Measurements from ENCODE around the gene ARHGEF40.

The ARHGEF40 gene

GRCh38 chr14:21120686-21121085, 50.6 kb downstream of the ARHGEF40 start:
- Histone ChIP-seq H3K4me3 (ENCODE audit: low read length) (peak overlapping the region; percentile 48), H3K9me3 (ENCODE audit: control insufficient read depth, low read length) (peaks cover 7% of the 10 kb centered on the region), H3K9ac (ENCODE audit: low read length) (peak overlapping the region; percentile 14), H3K27me3 (replicated peaks; ENCODE audit: control insufficient read depth, insufficient read depth, low read length) (peaks cover 5% of the 10 kb centered on the region), H3K4me1 (ENCODE audit: control insufficient read depth, insufficient read depth, low read length) (peaks cover 9% of the 10 kb centered on the region), H3K36me3 (ENCODE audit: control insufficient read depth, insufficient read depth, low read length, severe bottlenecking) (no peaks in the 10 kb centered on the region)
- no peak for DNase-seq (ENCODE audit: low read depth)

GRCh38 chr14:21121122-21121521, 51.0 kb downstream of the ARHGEF40 start:
- Histone ChIP-seq H3K4me1 (ENCODE audit: control insufficient read depth, insufficient read depth, low read length) (peaks cover 9% of the 10 kb centered on the region), H3K9me3 (ENCODE audit: control insufficient read depth, low read length) (peaks cover 7% of the 10 kb centered on the region), H3K4me3 (ENCODE audit: low read length) (peak overlapping the region; percentile 48), H3K9ac (ENCODE audit: low read length) (peak overlapping the region; percentile 14), H3K27me3 (replicated peaks; ENCODE audit: control insufficient read depth, insufficient read depth, low read length) (peaks cover 9% of the 10 kb centered on the region), H3K36me3 (ENCODE audit: control insufficient read depth, insufficient read depth, low read length, severe bottlenecking) (no peaks in the 10 kb centered on the region)
- no peak for DNase-seq (ENCODE audit: low read depth)

GRCh38 chr14:21123429-21123828, 53.3 kb downstream of the ARHGEF40 start:
- Histone ChIP-seq H3K4me1 (ENCODE audit: control insufficient read depth, insufficient read depth, low read length) (peaks cover 9% of the 10 kb centered on the region), H3K9ac (ENCODE audit: low read length) (no peak overlapping the region), H3K36me3 (ENCODE audit: control insufficient read depth, insufficient read depth, low read length, severe bottlenecking) (no peaks in the 10 kb centered on the region), H3K9me3 (ENCODE audit: control insufficient read depth, low read length) (peaks cover 7% of the 10 kb centered on the region), H3K27me3 (replicated peaks; ENCODE audit: control insufficient read depth, insufficient read depth, low read length) (peaks cover 16% of the 10 kb centered on the region), H3K4me3 (ENCODE audit: low read length) (no peak overlapping the region)
- no peak for DNase-seq (ENCODE audit: low read depth)

GRCh38 chr14:21133901-21134300, 63.8 kb downstream of the ARHGEF40 start:
- Histone ChIP-seq H3K36me3 (ENCODE audit: control insufficient read depth, insufficient read depth, low read length, severe bottlenecking) (no peaks in the 10 kb centered on the region), H3K9me3 (ENCODE audit: control insufficient read depth, low read length) (peaks cover 8% of the 10 kb centered on the region), H3K4me3 (ENCODE audit: low read length) (no peak overlapping the region), H3K9ac (ENCODE audit: low read length) (no peak overlapping the region), H3K4me1 (ENCODE audit: control insufficient read depth, insufficient read depth, low read length) (no peaks in the 10 kb centered on the region), H3K27me3 (replicated peaks; ENCODE audit: control insufficient read depth, insufficient read depth, low read length) (peaks cover 4% of the 10 kb centered on the region)
- no peak for DNase-seq (ENCODE audit: low read depth)

- peak; percentile 49 for DNase-seq (ENCODE audit: low read depth)
- Histone ChIP-seq H3K9me3 (ENCODE audit: control insufficient read depth, low read length) (peaks cover 5% of the 10 kb centered on the region), H3K9ac (ENCODE audit: low read length) (no peak overlapping the region), H3K4me3 (ENCODE audit: low read length) (no peak overlapping the region), H3K4me1 (ENCODE audit: control insufficient read depth, insufficient read depth, low read length) (no peaks in the 10 kb centered on the region), H3K36me3 (ENCODE audit: control insufficient read depth, insufficient read depth, low read length, severe bottlenecking) (no peaks in the 10 kb centered on the region), H3K27me3 (replicated peaks; ENCODE audit: control insufficient read depth, insufficient read depth, low read length) (peaks cover 4% of the 10 kb centered on the region)
Observed at GRCh38 chr14:21136024-21136423, 65.9 kb downstream of the ARHGEF40 start.

Measured in adipocyte (in vitro differentiated cells).